HL-60/S4 treated with retinoic acid at 250 ng/mL for 4 days and 3 days (cell line): ENCODE results near the gene ATXN7L1.

ENCODE experiments used
- in situ Hi-C: fragments of 300-500 bp; cut with MboI; formaldehyde crosslinking; loops from 2 replicates; pipeline ENCODE4 v1.7.0; 2022; ENCODE audit warnings: low sequenced_read_pairs

Gene ATXN7L1

DNA sequence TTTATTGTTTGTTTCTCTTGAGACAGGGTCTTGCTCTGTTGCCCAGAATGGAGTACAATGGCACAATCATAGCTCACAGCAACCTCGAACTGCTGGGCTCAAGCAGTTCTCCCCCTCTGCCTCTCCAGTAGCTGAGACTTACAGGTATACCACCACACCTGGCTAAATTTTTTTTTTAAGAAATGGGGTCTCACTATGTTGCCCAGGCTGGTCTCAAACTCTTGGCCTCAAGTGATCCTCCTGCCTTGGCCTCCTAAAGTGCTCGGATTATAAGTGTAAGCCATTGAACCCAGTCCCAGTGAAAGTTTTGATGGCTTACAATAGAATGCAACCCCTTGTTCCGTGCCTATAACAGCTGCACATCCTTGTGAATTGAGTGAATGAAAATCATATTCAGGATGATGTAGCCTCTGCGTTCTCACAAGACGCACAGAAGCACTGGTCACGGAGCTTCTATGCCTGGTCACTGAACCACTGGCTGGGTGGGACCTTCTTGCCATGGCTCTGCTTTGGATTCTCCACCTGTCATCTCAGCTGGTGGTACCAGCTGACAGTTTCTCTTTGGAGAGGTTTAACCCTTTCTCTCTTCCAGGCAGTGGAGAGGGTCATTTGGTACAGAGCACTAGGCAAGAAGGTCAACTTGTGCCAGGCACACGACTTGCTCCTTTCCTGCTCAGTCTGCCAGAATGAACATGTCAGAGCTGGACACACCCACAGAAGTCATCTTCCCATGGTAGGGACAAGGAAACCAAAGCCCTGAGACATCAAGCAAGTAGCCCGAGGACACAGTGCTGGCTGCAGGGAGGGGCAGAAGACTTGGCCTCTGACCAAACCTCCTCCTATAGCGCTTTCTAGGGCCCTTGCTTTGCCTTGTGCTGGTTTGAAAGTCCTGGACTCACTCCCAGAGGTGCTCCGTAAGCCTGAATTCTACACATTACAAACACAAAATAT is 89.6 kb downstream of the ATXN7L1 start:
- in situ Hi-C loops = no loop called here

DNA sequence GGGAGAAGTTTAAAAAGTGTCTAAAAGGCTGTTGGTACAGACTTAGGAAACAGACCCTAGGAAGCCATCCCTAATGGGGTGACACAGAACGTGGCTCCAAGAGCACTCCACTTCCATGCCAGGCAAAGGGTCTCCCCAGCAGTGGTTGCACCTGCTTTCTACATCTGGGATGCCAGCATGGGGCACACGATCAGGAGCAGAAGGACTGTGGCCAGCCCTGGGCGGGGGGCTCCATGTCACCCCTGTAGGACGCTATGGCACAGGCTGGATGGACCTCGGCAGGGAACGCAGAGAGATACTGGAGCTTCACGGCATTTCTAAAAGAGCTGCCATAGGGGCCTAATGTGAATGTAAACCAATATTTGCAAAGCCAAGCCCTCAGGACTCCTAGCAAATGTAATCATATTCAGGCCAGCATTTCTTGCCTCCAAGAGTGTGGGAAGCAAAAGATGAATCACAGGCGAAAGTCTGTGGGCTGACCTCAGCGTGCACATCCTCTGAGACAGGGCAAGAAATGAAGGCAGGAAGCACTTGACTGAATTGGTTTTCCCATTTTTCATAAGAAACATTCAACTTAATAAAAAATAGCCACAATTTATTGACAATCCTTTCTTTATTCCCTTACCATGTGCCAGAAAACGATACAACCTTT is 93.9 kb downstream of the ATXN7L1 start:
- in situ Hi-C loops = no loop called here

DNA sequence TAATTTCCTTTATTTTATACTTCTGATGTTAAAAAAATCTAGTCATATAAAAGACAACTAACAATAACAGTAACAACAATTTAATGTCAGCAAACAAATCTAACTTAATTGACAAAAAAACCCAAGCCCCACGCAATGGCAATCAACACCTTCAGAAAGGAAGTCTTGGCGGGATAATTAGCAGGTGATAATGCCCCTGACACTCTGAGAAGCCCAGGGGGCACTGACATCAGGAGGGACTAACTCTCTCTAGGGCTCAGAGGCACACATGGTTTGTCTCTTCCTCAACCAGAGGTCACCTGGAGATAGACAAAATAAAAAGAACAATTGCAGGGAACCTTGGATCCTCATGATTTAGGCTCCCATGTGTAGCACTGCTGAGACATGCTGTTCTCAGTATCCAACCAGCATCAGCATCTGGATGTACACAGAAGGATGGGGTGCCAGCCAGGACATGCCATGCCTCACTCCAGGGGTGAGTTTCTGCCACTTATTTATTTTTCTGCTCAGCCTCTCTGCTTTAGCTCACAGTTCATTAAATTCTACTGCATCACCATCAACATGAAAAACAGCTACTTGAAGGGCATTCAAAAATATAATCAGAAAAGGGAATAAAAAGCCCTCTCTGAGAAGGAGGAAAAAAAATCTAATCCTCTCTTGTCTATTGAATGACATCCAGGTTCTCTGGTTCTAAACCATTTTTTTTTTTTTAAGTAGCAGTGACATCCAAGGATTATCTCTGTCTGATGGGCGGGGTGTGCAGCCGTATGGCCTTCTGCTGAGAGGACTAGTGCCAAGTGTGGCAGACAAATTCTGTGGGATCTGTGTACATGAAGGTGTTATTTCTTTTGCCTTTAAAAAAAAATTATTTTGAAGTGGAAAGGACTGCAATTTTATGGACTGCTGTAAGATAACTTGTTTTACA is 96.3 kb downstream of the ATXN7L1 start:
- in situ Hi-C loops = no loop called here

DNA sequence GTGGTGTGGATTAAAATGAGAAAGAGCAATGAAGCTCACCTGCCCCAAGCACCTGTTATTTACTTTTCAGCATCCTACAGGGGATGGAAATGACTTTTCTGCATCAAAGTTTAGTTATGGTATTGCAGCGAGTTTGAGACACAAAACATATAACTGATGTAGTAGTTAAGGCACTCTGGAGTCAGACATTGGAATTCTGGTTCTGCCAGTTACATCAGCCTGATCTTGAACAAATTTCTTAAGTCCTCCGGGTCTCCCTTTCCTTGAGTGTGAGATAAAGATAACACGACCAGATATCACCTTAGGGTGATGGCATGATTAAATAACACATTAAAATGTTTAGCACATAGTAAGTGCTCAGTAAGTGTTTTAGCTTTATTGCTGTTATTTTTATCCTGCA is 97.4 kb downstream of the ATXN7L1 start:
- in situ Hi-C loops = no loop called here

DNA sequence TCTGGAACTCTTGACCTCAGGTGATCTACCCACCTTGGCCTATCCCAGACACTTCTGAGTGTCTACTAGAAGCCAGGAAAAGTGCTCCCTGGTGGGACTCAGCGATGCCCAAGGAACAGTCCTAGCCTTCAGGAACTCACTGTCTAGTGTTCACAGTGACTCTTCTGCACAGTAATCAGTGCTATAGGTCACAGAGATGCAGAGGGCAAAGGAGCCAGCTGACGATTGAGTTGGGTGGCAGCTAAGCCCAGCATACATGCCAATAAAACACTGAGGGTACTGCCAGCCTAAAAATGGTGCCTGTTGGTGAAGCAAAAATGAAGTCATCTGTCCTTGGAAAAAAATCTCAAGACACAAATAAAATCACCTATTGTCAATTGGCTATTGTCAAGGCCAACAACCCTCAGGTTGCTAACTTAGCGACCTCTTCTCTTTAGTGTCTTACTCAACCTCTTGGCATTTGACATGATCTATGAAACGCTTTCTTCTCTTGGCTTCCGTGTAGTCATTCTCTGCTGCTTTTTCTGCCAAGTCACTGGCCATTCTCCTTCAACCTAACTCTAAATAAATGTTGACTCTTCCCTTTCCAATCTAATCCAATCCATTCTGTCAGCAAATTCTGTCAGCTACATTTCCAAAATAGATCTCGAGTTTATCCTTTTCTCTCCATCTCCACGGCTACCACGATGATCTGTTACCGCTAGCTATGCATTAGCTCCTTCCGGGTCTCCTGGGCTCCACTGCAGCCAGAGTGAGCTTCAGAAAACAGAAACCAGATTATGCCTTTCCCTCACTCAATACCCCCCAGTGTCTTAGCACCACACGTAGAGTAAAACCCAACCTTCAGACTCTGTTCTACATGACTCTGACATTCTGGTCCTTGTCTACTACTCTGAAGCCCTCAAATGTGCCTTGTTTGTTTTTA is 99.2 kb downstream of the ATXN7L1 start:
- in situ Hi-C loops = no loop called here

DNA sequence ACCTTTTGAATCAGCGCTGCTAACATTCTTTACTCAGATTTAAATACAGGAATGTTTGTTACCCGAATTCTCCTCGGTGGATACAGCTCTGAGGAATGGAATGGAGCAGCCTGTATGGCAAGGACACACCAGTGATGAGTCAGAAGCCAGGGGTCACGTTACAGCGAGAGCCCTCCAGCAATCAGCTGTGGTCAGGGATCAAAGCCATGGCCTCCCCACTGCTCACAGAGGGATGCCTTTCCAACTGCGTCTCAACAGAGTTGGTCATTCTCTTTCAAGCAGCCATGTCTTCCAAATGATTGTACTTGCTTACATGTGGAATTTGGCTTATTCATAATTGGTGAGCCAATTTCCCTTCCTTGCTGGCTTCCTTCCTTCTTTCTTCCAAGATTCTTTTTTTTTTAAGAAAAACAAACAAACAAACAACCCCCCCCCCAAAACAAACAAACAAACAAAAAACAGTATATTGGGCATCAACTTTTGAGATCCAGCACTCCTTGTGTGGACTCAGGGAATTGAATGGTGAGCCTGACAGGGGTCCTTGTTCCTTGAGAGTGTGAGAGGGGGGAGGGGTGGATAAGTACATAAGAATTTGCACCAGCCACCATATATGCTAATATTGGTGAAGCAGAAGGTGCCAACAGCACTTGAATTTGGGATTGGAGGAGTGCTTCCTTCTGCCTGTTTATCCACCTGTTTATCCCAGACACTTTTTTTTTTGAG is 100.2 kb downstream of the ATXN7L1 start:
- in situ Hi-C loops = no loop called here

DNA sequence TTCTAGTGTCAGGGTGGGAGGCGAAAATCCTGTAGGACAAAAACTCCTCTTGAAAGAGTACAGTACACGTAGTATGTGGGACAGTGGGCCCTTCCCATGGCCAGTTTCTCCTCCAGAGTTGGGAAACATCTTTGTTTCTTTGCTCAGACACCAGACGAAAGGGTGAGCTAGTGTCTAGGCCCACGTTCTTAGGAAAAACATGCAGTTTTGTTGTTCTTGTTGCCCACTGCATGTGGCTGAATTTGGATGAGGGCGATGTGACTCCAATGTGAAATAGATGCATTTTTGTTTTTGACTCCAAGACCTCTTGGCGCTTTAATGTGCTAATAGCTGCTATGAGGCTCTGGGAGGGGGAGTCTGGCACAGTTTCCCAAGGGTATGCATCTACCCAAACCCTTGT is 100.8 kb downstream of the ATXN7L1 start:
- in situ Hi-C loops = no loop called here

DNA sequence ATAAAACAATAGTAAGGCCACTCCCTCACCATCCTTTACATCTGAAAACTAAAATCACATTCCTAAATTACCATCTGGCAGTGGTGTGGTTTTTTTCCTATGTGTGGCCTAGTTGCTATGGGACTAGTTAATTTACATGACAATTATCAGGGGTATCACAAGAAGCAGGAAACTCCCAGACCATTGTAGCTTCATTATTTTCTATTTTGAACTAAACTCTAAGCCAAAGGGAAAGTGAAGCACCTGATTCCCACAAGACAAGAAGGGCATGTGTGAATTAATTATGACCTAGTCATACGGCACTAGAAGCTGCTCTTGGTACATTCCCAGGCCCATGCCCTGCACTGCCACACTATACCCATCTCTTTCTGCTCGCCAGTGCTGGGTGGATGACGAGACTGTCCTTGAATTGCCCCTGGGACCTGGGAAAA is 103.4 kb downstream of the ATXN7L1 start:
- in situ Hi-C loops = no loop called here

DNA sequence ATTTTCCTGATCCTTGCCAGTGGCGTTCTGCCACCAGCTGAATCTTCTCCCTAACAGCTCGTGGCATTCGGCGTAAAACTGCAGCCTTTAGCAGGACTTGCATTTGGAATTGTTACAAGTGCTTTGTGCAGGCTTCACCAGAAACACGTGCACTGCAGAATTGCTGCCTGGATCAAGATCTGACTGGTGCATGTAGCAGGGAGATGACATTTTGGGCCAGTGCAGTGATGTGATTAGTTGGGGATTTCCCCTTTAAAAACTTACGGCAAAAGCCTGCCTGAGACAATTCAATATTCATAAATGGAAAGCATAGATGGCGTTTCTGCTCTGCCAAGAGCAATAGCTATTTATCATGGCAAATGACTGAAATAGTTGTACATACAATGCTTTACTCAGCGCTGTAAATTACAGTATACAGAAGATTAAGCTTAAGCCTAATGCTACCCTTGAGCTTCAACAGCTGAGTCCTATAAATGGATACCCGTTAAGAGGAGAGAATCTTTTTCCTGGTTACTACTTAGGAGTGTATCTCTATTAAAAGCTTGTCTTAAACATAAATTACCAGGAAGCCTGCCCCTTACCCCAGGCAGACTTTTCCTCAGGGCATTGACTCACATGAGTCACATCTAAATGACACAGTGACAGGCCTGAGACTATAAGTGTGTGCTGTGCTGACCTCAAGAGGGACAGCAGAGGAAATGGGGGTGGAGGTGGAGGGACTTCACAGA is 106.3 kb downstream of the ATXN7L1 start:
- in situ Hi-C loops = no loop called here

DNA sequence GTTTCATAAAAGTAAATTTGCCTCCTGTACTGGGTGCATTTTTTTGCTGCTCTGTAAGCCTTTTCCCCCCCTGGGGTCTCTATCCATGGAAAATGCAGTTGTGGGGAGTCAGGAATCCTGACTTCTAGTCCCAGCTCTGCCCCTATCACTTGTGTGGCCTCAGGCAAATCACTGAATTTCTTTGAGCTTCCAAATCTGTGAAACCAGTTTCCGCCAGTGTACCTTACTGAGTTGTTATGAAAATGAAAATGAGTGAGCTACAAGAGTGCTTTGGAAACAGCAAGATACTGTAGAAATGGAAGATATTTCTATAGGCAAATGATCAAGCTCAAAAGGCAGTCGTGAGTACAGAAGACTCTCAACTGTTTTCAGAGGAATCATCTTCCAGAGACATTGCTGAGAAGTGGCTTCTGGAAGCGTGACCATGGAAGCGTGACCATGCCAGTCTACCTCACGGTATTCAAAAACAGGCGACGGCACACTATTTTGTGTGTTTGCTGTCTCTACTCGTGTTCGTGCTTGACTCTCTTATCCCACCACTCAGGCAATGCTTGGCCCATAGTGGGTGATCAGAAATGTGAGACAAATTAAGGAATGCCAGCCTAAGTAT is 107.4 kb downstream of the ATXN7L1 start:
- in situ Hi-C loops = no loop called here

DNA sequence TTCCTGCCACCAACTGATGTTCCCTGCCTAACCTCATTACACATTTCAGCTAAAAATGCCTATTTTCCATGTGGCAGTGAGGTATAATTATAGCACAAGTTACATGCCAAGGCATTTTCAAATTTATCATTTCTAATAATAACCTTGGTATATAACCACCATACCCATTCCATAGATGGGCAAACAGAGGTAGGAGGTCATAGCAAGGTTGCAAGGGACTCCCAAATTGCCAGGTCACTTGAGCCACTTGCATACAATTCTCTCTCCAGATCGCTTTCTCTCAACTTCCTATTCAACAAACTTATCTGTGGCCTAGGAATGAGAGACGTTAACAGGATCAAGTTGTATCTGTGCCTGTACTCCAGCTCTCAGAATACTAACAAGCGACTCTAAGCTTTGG is 108.3 kb downstream of the ATXN7L1 start:
- in situ Hi-C loops = no loop called here

DNA sequence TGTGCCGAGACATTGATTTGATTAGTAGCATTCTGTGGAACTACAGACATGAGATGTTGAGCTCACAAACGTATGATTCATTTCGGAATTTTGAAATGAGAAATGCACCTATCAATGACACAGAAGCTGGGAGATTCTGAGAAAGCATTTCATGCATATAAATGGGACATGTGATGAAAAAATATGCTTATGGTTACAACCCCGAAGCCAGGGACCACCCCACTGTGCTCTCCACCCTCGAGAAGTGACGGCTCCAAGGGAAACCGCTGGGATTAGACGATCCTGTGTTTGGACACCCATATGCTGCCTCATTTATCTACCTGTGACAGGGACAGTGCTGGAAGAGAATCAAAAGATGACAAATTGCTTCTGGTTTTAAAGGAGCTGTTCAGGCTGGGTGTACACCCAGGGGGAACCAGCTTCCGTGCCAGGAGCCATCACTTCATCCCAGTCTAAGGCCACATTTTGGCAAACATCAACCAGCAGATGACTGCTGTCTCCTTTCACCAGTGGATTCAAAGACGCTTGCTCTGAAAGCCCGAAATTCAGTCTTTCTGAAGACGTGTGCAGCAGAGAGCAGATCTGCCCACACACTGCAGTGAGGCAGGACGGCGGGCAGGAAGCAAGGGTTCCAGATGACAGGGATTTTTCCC is 109.9 kb downstream of the ATXN7L1 start:
- in situ Hi-C loops = no loop called here

DNA sequence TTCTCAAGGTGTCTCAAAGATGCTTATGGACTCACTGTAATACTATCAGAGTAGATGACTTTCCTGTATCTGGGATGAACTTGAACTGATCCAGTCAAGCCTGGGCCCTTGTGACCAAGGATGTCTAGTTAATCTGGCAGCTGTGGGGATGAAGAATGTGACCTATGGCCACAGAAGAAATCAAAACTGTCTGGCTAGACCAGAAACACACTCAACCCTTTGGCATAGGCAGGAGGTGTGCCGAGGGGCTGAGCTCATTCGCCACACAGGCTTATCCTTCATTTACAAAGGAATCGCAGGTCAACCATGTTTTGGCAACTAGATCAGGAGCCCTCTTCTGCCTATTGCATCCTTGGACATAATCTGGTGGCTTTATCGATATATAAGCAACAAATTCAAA is 110.6 kb downstream of the ATXN7L1 start:
- in situ Hi-C loops = no loop called here

DNA sequence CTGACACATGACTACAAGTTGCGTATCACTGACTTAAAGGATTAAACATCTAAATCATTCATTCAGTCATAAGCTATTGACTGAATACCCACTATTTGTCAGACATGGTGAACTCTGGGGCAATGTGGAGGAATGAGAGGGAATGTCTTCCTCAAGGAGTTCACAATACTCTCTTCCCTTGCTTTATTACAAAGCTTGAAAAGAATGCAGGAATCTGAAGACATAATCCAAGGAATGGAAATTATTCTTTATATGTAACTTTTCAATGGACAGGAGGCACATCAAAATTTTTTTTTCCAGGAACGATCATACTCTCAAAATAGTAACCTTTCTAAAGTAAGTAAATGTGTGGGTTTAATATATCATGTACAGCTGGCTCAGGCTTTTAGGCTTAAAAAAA is 111.9 kb downstream of the ATXN7L1 start:
- in situ Hi-C loops = no loop called here

DNA sequence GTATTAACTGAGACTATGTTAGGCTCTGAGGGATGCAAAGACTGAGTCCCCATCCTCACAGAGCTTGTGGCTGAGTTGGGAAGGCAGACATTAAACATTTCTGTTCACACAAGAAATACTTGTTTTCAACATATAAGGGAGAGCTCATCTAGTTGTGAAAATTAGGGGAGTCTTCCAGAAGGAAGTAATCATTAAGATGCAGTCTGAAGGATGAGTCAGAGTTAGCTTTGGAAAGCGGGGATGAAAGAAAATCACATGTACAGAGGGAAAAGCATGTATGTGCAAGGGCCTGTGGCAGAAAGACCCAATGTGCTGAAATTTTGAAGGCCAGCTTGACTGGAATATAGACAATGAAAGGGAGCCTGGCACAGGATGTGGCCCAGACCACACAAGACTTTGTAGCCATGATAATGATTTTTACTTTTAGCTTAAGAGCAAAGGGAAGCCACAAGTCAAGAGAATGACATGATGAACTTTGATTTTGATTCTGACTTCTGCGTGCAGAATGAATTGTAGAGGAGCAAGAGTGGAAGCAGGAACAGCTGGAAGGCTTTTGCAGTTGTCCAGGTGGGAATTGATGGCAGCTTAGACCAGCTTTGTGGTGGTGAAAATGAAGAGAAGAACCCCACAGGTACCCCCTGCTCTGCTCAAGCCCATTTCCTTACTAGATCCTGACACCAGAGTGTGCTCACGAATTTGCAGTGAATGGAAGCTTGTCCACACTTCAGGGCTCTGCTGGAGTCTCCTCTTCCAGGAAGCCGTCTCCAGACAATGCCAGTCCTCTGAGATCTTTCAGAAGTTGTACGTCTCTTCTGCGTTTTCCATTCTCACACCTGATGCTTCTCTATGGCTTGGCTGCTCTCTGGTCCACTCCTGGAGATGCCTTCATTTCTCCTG is 115.6 kb downstream of the ATXN7L1 start:
- in situ Hi-C loops = no loop called here

DNA sequence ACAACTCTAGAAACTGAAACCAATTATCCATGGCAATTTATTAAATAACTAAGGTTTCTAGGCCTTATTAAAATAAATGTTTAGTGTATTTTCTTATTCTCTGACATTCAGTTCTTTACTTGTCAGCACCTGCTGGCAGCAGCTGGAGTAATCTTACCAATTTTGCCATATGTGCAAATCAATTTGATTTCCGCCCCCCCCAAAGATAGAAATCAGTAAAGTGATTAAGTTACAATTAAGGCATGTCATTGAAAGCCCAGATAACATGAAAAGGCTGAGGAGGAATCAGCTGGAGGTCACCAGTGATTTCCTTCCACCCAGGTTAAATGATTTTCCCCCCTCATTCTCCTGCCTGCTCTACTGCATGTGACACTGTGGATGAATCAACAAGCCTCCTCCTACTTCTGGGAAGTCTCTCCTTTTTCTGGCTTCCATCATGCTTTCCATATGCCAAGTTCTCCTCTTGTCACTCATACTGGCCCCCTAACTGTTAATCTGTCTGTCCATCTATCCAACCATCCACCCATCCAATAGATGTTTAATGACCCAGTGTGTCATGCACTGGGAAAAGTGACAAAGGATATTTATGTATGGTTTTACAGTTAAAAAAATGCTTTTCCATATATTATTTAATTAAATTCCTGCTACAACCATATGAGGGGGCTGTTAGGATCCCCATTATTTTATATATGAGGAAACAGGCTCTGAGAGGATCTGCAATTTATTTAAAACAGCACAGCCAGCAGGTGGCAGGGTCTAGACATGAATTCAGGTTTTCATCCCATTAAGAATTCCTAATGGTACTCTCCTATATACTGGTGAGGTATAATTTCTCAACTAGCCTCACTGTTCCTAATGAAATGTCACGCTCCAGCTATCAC is 116.5 kb downstream of the ATXN7L1 start:
- in situ Hi-C loops = no loop called here
